GM12801 (cell line): ENCODE results near the gene PDGFB.

Experiments used
- TF ChIP-seq, protein P1 (sequence below): IDR thresholded peaks from one replicate; pipeline ENCODE4 v1.5.1; 2011; ENCODE audit warnings: control low read depth; ENCODE audit not compliant: insufficient read length; ENCODE audit errors: extremely low read depth

PDGFB gene

GRCh38 chr22:39251762-39252460 lies 7.1 kb upstream of the PDGFB start:
- TF ChIP-seq, protein P1, sequence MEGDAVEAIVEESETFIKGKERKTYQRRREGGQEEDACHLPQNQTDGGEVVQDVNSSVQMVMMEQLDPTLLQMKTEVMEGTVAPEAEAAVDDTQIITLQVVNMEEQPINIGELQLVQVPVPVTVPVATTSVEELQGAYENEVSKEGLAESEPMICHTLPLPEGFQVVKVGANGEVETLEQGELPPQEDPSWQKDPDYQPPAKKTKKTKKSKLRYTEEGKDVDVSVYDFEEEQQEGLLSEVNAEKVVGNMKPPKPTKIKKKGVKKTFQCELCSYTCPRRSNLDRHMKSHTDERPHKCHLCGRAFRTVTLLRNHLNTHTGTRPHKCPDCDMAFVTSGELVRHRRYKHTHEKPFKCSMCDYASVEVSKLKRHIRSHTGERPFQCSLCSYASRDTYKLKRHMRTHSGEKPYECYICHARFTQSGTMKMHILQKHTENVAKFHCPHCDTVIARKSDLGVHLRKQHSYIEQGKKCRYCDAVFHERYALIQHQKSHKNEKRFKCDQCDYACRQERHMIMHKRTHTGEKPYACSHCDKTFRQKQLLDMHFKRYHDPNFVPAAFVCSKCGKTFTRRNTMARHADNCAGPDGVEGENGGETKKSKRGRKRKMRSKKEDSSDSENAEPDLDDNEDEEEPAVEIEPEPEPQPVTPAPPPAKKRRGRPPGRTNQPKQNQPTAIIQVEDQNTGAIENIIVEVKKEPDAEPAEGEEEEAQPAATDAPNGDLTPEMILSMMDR = no peak

GRCh38 chr22:39250838-39251237 lies 6.1 kb upstream of the PDGFB start:
- TF ChIP-seq, protein P1 = no peak

DNA sequence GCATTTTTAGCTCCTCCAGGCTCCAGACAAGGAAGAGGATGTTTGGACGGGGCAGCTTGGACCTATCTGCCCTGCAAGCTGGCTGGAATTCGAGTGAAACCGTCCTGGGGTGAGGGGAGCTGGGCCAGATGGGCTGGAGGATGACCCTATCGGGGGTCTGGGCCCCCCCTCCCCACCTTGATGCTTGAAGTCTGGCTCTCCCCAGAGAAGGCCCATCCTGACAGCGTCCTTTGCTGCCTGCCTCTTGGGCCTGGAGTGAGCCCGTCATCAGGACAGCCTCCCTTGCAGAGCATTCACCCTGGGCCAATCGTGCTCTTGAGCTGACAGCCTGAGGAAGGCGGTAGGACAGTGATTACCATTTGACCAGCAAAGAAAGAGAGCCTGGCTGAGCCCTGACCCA lies 5.3 kb upstream of the PDGFB start:
- TF ChIP-seq, protein P1 = no peak

DNA sequence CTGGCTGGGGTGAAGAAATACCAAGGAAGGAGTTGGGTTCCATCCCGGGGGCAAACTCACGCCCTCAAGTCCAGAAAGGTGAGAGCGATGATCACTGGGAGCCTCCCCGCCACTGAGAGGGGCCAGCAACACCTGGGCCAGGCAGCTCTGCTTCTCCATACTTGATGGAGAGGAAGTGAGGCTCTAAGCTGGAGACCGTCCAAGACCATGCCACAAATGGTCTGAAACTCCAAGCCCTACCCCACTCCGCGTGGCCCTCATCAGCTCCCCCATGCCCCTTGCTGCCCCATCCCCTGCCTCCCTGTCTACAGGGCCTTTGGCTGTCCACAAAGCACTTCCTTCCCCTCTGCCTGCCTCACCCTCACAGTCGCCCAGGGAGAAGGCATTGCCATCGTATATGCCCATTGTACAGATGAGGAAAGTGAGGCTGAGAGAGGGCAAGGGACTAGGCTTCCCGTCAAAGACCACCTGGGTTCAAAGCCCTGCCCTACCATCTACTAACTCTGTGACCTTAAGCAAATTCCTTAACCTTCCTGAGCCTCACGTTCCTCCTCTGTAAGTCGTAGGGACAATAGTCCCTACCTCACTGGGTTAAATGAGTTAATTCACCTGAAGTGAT lies 4.4 kb upstream of the PDGFB start:
- TF ChIP-seq, protein P1 = no peak

DNA sequence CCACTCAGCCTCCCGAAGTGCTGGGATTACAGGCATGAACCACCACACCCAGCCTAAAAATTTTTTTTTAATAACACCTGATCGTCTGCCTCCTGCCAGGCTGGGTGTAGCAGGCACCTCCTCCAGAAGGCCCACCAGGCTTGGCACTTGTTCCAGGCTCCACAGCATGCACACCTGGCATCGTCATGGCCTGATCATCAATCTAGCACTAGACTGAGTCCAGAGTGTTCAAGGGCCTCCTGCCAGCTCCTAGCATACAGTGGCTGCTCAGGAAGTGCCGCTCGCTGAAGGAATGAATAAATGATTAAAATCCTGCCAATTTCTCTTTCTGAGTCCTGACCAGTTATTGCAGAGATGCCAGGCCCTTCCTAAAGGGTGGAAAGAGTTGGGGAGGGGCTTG lies 3.5 kb upstream of the PDGFB start:
- TF ChIP-seq, protein P1 = no peak

DNA sequence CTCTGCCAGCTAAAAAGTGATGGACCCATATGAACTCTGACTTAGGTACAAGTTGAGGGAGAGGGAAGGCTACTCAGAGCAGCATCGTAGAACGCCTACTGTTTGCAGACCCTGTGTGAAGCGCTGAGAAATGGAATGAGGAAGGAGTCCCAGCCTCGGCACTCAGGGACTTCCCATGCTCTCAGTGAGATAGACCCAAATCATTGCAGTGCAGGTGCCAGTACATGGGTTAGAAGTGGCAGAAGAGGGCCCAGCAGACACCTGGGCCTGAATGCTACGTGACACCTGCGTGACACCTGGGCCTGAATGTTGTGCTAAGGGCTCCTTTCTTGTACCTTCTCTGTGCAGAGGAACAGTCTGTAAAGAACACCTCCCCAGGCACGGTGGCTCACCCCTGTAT lies 2.6 kb upstream of the PDGFB start:
- TF ChIP-seq, protein P1 = no peak

DNA sequence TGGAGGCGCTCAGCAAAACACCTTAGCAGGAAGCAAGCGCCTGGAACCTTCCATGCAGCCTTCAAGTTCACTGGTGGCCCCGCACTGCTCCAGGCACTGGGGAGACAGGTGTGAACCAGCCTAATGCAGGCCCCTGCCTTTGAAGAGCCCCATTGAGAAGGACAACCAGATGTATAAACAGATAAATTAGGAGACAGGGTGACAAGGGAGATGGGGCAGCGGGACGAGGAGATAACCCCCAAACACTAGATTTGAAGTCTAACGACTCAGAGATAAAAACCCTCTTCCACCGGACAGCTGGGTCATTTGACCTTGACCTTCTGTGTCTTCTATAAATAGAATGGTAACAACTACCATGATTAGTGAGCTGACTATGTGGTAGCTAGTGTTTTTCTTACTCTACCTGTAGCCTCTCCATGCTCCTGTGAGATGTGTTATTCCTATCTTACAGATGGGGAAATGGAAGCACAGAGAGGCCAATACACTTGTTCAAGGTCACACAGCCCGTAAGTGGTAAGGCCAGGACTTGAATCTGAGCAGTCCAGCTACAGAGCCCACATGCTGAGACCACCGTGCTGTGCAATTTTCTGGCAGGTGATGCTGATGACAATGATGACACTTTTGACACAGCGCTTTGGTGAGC lies 2.0 kb upstream of the PDGFB start:
- TF ChIP-seq, protein P1 = no peak
